Calu3 (cell line): Measurements from ENCODE around the gene ST14. TPM values are rescaled to one million over a fixed set of nuclear protein-coding genes. Genes with fewer than 3 reads are reported as not detected.

Experiments
- BruUV-seq: library from RNA; stranded (reverse); fragments of 400-500 nt; replicated peaks from 2 replicates; lab custom pipeline; 2021; lab: Mats Ljungman, UMichigan
- CTCF ChIA-PET: fragments of 300-600 bp; sonication (Branson Sonifier 250); formaldehyde crosslinking; loops from one replicate; lab custom pipeline; 2022; ENCODE audit warnings: antibody characterized with exemption; lab: Charles Lee
- DNase-seq: peaks from one replicate; pipeline ENCODE4 v3.0.0; 2022
- H3K27ac Mint-ChIP-seq: one replicate; pipeline ENCODE4 v1.8.0; 2022; ENCODE audit warnings: mixed read lengths; ENCODE audit not compliant: unreplicated experiment
- H3K27me3 Mint-ChIP-seq: one replicate; pipeline ENCODE4 v1.8.0; 2022; ENCODE audit warnings: mixed read lengths; ENCODE audit not compliant: unreplicated experiment
- H3K36me3 Mint-ChIP-seq: one replicate; pipeline ENCODE4 v1.8.0; 2022; ENCODE audit warnings: mild to moderate bottlenecking, moderate library complexity, mixed read lengths; ENCODE audit not compliant: insufficient read depth, unreplicated experiment
- H3K4me1 Mint-ChIP-seq: one replicate; pipeline ENCODE4 v1.8.0; 2022; ENCODE audit warnings: mild to moderate bottlenecking, low read depth, mixed read lengths; ENCODE audit not compliant: unreplicated experiment
- H3K4me3 Mint-ChIP-seq: one replicate; pipeline ENCODE4 v1.8.0; 2022; ENCODE audit warnings: mild to moderate bottlenecking, low read depth, moderate library complexity, mixed read lengths; ENCODE audit not compliant: unreplicated experiment
- H3K9me3 Mint-ChIP-seq: one replicate; pipeline ENCODE4 v1.8.0; 2022; ENCODE audit warnings: low read depth, mixed read lengths; ENCODE audit not compliant: unreplicated experiment
- CTCF ChIP-seq: fragments of 200-600 bp; IDR thresholded peaks from one replicate; pipeline ENCODE4 v1.8.0; 2022; ENCODE audit warnings: antibody characterized with exemption; ENCODE audit not compliant: unreplicated experiment
- intact Hi-C: fragments of 100-400 bp; cut with micrococcal nuclease; formaldehyde crosslinking; loops from one replicate; pipeline ENCODE4 v1.10.0; 2022; ENCODE audit not compliant: unreplicated experiment
- total RNA-seq: library from RNA; stranded (reverse); gene quantifications from 2 replicates; pipeline ENCODE4 v1.2.3, GENCODE V29; 2022

ST14 gene
- total RNA-seq, 1 experiment from 2014 or later: 153 TPM

GRCh38 chr11:130179396-130180306 is 20.1 kb downstream of the ST14 start:
- Mint-ChIP-seq H3K27ac (peak overlapping the region; percentile 66), H3K36me3 (peaks cover 3% of the 10 kb centered on the region), H3K27me3 (no peaks in the 10 kb centered on the region), H3K4me1 (peaks cover 47% of the 10 kb centered on the region), H3K4me3 (peak overlapping the region; percentile 41), H3K9me3 (no peaks in the 10 kb centered on the region)
- CTCF ChIA-PET: interaction anchor here (0.8 kb wide), 1 partner anchor 33 kb away, joined by 3 read pairs; no protein-coding TSS in a partner anchor
- DNase-seq: peak; percentile 47
- TF ChIP-seq CTCF: no peak
- intact Hi-C loops: loop anchor here (2.0 kb wide), 2 partner anchors 17 to 33 kb away; no protein-coding TSS in a partner anchor
- BruUV-seq: no TSS peak

GRCh38 chr11:130180491-130180890 is 20.9 kb downstream of the ST14 start:
- no TSS peak for BruUV-seq
- H3K36me3 Mint-ChIP-seq: peaks cover 3% of the 10 kb centered on the region
- peak overlapping the region; percentile 66 for H3K27ac Mint-ChIP-seq
- TF ChIP-seq CTCF: no peak
- no peak for DNase-seq
- intact Hi-C loops: loop anchor here (2.0 kb wide), 2 partner anchors 18 to 34 kb away; no protein-coding TSS in a partner anchor
- CTCF ChIA-PET: interaction anchor here (0.8 kb wide), 1 partner anchor 34 kb away, joined by 3 read pairs; no protein-coding TSS in a partner anchor
- H3K4me1 Mint-ChIP-seq: peaks cover 42% of the 10 kb centered on the region
- no peaks in the 10 kb centered on the region for H3K27me3 Mint-ChIP-seq
- no peaks in the 10 kb centered on the region for H3K9me3 Mint-ChIP-seq
- H3K4me3 Mint-ChIP-seq: no peak overlapping the region

- peaks cover 3% of the 10 kb centered on the region for H3K36me3 Mint-ChIP-seq
- no peak for TF ChIP-seq CTCF
- no TSS peak for BruUV-seq
These were observed 21.3 kb downstream of the ST14 start for GRCh38 chr11:130180896-130181294.

More at GRCh38 chr11:130180896-130181294, 21.3 kb downstream of the ST14 start:
- CTCF ChIA-PET: interaction anchor here (1.2 kb wide), 2 partner anchors 17 to 34 kb away, joined by 5 to 6 read pairs; no protein-coding TSS in a partner anchor
- H3K27ac Mint-ChIP-seq: peak overlapping the region; percentile 61
- H3K27me3 Mint-ChIP-seq: no peaks in the 10 kb centered on the region
- no peak for DNase-seq
- H3K9me3 Mint-ChIP-seq: no peaks in the 10 kb centered on the region
- intact Hi-C loops: loop anchor here (2.0 kb wide), 2 partner anchors 18 to 34 kb away; no protein-coding TSS in a partner anchor
- H3K4me3 Mint-ChIP-seq: peak overlapping the region; percentile 26
- peaks cover 42% of the 10 kb centered on the region for H3K4me1 Mint-ChIP-seq
